Measurements from ENCODE around the gene OTUD7B. TPM values are rescaled to one million over a fixed set of nuclear protein-coding genes. Genes with fewer than 3 reads are reported as not detected.

OTUD7B gene
- total RNA-seq: 13.4 and 13.8 TPM in 2 replicates

DNA sequence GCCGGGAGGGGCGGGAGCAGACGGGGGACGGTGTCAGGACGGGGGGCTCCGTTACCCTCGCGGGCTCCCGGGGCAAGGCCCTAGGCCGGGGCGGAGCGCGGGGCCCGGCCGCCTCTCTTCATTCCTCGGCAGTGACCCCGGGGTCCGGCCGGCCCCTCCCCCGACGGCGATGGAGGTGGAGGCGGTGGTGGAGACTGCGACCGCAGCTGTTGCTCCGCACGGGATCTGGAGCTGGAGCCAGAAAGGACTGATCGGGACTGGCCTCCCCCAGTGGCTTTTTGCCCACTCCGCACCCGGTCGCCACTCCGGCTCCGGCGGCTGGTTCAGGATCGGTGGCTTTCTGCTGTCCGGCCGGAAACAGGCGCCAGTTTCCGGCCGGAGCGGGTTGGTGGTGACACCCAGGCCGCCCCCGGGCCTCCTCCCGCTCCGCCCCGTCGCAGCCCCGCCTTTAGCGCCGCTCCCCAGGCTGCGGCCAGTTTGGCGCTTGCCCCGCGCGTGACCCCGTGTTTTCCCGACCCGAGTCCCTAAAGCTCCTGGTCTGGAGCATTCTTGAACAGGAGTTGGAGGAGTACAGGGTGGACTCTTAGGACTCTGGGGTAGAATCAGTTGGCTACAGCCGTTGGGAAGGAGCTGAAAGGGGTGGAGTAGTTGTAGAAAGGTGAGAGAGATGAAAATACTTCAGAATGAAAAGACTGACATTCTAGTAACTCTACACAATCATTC is at the start of gene OTUD7B:
Gene OTUD7B (minus strand): TSS at position 334 of the 723 bp plus-strand sequence. CDS start 33,216 bp downstream, outside the sequence.

DNA sequence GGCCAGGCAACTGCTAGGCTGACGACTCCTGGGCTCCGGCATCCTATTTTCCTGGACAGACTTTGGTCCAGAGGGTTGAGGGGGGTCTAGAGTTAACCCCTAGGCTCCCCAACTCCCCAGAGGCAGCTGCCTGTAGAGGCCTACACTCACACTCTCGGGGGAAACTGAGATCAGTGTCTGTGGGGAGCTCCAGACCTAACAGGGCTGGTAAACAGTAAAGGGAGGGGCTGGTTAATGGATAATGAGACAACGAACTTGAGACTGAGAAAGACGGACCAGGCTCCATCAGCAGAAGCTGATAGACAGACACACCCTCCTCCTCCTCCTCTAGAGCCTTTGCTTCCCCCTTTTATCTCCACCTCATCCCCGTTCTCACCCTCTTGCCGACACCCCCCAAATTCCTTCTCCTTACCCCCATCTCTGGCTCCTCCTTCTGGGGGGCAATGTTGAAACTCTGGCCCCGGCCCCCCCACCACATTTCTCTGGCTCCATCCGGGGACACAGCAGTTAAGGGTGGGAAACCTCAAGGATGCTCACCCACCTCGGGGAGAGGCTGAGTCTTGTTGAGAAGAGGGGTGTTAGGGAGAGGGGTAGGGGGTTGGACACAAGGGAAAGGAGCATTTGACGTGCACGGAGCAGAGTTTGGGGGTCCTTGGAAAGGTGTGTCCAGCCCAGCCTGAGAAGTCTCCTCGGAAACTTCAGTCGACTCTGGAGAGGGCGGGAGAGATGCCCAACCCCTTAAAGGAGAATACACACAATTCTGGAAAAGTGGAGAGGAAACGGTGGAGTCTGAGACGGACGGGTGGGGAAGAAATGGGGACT is 74.1 kb downstream of the OTUD7B start, which contains the start of gene MTMR11:
Gene MTMR11 (minus strand): TSS at position 710 of the 822 bp plus-strand sequence. CDS start 232 bp downstream, at position 478.

DNA sequence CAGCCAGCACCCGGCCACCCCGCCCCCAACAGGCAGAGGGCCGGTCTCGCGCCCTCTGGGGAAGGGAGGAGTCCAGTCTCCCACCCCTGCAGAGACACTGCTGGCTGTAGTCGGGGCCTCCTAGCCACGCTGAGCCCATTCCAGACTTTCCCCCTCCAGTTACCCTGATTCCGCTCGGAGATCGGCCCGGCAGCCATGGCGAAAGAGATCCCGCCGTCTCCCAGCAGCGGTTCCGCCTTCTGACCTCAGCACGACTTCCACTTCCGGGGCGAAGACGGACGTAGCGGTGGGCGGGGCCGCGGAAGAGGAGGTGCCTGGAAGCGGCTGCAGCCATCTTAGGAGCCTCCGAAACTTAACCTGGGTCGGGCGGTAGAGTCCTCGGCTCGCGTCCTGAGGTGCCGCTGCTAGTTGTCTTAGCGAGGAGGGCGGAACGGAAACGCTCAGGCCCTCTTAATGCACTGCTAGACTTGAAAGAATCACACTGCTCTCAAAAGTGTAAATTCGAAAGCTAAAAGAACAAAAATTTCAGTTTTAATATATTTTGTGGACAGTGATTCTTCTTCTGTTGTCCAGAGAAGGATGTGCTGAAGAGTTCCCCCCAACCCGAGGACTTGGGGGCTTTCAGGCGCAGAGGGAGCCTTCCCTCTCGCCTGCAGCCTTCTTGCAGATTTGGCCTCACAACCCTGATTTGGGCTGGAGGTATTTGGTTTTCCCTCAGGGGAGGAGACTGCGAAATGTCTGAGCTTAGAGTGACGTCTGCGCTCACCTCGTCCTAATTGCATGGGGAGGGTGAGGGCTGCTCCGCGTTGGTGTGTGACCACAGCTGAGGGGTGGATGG is 82.7 kb downstream of the OTUD7B start, which contains the start of gene SF3B4:
Gene SF3B4 (minus strand): TSS at position 241 of the 838 bp plus-strand sequence. CDS start 44 bp downstream, at position 197.

DNA sequence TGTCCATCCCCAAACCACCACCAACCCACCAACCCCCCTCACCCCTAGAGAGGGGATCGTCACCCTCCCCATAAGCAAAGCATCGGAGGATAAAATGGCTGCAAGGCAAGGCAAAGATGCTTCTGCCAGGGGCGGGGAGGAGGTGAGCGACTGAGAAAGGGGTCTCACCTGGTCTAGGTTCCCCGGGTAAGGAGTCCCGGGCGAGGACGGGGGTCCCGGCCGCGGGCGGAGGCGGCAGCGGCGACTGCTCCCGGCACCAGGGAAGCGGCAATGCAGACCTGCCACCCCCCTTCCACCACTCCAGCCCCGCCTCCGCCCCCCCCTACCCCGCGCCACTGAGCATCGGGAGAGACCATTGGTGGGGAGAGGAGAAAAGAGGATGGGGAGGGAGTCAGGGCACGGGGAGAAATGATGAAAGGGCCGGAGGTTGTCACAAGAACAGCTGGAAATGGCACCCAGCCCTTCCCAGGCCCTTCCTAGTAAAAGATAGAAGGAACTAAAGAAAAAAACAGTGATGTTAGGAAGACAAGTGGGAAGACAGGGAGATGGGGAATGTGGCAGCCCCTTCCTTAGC is 92.9 kb downstream of the OTUD7B start, which contains the start of gene SV2A:
Gene SV2A (minus strand): TSS at position 274 of the 574 bp plus-strand sequence. CDS start 4,004 bp downstream, outside the sequence.

DNA sequence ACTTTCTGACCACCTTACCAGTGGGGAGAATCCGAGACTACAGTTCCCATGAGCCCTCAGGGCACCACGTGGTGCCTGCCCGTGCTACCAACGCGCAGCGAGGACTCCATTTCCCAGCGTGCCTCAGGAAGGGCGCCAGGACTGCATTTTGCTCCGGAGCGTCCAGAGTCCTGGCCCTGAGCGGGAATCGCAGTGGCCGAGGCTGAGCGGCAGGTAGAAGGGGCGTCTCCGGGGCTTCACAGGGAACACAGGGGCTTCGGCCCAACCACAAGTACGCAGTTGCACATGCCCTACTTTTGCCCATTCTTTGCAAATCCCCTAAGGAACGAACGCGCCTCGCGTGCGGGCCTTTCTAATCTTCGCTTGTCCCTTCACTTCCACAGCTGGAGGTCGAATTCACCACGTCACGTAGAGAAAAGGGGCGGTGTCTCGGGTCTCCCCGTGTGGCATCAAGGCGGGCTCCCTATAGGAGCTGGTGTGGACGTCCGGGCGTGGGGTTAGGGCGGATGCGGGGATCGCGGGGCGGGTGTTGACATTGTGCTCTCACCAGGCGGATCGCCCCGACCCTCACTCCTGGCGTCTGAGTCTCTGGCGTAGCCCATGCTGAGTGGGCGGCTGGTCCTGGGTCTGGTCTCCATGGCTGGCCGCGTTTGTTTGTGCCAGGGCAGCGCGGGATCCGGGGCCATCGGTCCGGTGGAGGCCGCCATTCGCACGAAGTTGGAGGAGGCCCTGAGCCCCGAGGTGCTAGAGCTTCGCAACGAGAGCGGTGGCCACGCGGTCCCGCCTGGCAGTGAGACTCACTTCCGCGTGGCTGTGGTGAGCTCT is 110.9 kb downstream of the OTUD7B start, which contains the start of gene BOLA1:
Gene BOLA1 (plus strand): TSS at position 109 of the 825 bp plus-strand sequence. CDS start 492 bp downstream, at position 601.

Other genes with a start within 250 kb of the OTUD7B start
- gene FCGR1A, start 228.0 kb downstream of the OTUD7B start, total RNA-seq: not detected in 2 replicates
- 10.1 and 13.2 TPM in 2 replicates for gene BOLA1, start 111.2 kb downstream of the OTUD7B start, total RNA-seq
- 11.8 and 16.0 TPM in 2 replicates for gene SV2A, start 92.9 kb downstream of the OTUD7B start, total RNA-seq
- 6.3 and 8.2 TPM in 2 replicates for gene SF3B4, start 82.9 kb downstream of the OTUD7B start, total RNA-seq
- gene MTMR11, start 73.8 kb downstream of the OTUD7B start, total RNA-seq: 9.1 TPM in 2 replicates
- gene VPS45, start 57.0 kb upstream of the OTUD7B start, total RNA-seq: 39.9 and 43.2 TPM in 2 replicates
- gene PLEKHO1, start 139.2 kb upstream of the OTUD7B start, total RNA-seq: 40.0 and 45.1 TPM in 2 replicates
- 24.6 and 39.2 TPM in 2 replicates for gene ANP32E, start 225.4 kb upstream of the OTUD7B start, total RNA-seq
- not detected in 2 replicates for gene CA14, start 247.0 kb upstream of the OTUD7B start, total RNA-seq